ENCODE results near the gene F12.
"Not testable (repeated sequence)": the region's sequence is repeated elsewhere in the genome, so short reads cannot be mapped to it uniquely, and the experiment has no call there.

F12 gene

GRCh38 chr5:177425801-177426565, 16.6 kb upstream of the F12 start:
- Histone ChIP-seq H3K36me3 (ENCODE audit: control insufficient read depth, insufficient read depth, low read length) (no peaks in the 10 kb centered on the region), H3K27me3 (ENCODE audit: control insufficient read depth, insufficient read depth, low read length) (no peaks in the 10 kb centered on the region), H3K9me3 (ENCODE audit: control insufficient read depth, low read length) (no peaks in the 10 kb centered on the region), H3K9ac (no peak overlapping the region), H3K79me2 (no peaks in the 10 kb centered on the region), H3K4me2 (ENCODE audit: low read length) (peak overlapping the region; percentile 48), H3K4me1 (peaks cover 17% of the 10 kb centered on the region), H3K4me3 (ENCODE audit: low read depth, low read length) (peak overlapping the region; percentile 62), H2AFZ (peak overlapping the region; percentile 89), H3K27ac (peak overlapping the region; percentile 95)
- peak; percentile 8 for TF ChIP-seq CTCF (IDR thresholded peaks at IDR 0.05)

GRCh38 chr5:177425196-177425800, 15.9 kb upstream of the F12 start:
- H3K9me3 ChIP-seq (ENCODE audit: control insufficient read depth, low read length) = no peaks in the 10 kb centered on the region

GRCh38 chr5:177423671-177424070, 14.3 kb upstream of the F12 start:
- no peaks in the 10 kb centered on the region for H3K9me3 ChIP-seq (ENCODE audit: control insufficient read depth, low read length)
- H3K4me3 ChIP-seq (ENCODE audit: low read depth, low read length) = no peak overlapping the region
- TF ChIP-seq CTCF (IDR thresholded peaks at IDR 0.05) = no peak
- H3K36me3 ChIP-seq (ENCODE audit: control insufficient read depth, insufficient read depth, low read length) = no peaks in the 10 kb centered on the region
- H2AFZ ChIP-seq = no peak overlapping the region
- no peak overlapping the region for H3K4me2 ChIP-seq (ENCODE audit: low read length)
- peaks cover 17% of the 10 kb centered on the region for H3K4me1 ChIP-seq
- H3K79me2 ChIP-seq = no peaks in the 10 kb centered on the region
- no peak overlapping the region for H3K9ac ChIP-seq
- no peaks in the 10 kb centered on the region for H3K27me3 ChIP-seq (ENCODE audit: control insufficient read depth, insufficient read depth, low read length)
- H3K27ac ChIP-seq = no peak overlapping the region

More at GRCh38 chr5:177425196-177425800, 15.9 kb upstream of the F12 start:
- Histone ChIP-seq H3K27ac (peak overlapping the region; percentile 95), H3K4me2 (ENCODE audit: low read length) (peak overlapping the region; percentile 48), H2AFZ (peak overlapping the region; percentile 89), H3K27me3 (ENCODE audit: control insufficient read depth, insufficient read depth, low read length) (no peaks in the 10 kb centered on the region), H3K4me3 (ENCODE audit: low read depth, low read length) (peak overlapping the region; percentile 62), H3K9ac (no peak overlapping the region), H3K79me2 (no peaks in the 10 kb centered on the region), H3K4me1 (peaks cover 17% of the 10 kb centered on the region), H3K36me3 (ENCODE audit: control insufficient read depth, insufficient read depth, low read length) (no peaks in the 10 kb centered on the region)
- TF ChIP-seq CTCF (IDR thresholded peaks at IDR 0.05) = no peak

GRCh38 chr5:177421062-177421798, 11.9 kb upstream of the F12 start:
- Histone ChIP-seq H3K36me3 (ENCODE audit: control insufficient read depth, insufficient read depth, low read length) (no peaks in the 10 kb centered on the region), H3K27me3 (ENCODE audit: control insufficient read depth, insufficient read depth, low read length) (no peaks in the 10 kb centered on the region), H3K79me2 (no peaks in the 10 kb centered on the region)

GRCh38 chr5:177420472-177420871, 11.1 kb upstream of the F12 start:
- not testable (repeated sequence) for H3K9ac ChIP-seq; H2AFZ ChIP-seq; H3K36me3 ChIP-seq (ENCODE audit: control insufficient read depth, insufficient read depth, low read length); H3K4me1 ChIP-seq; H3K4me2 ChIP-seq (ENCODE audit: low read length); H3K4me3 ChIP-seq (ENCODE audit: low read depth, low read length); H3K79me2 ChIP-seq; H3K27ac ChIP-seq; H3K9me3 ChIP-seq (ENCODE audit: control insufficient read depth, low read length); H3K27me3 ChIP-seq (ENCODE audit: control insufficient read depth, insufficient read depth, low read length)

More at GRCh38 chr5:177421062-177421798, 11.9 kb upstream of the F12 start:
- Histone ChIP-seq H3K9ac (no peak overlapping the region), H2AFZ (no peak overlapping the region), H3K4me1 (peaks cover 7% of the 10 kb centered on the region), H3K4me2 (ENCODE audit: low read length) (no peak overlapping the region), H3K9me3 (ENCODE audit: control insufficient read depth, low read length) (no peaks in the 10 kb centered on the region), H3K4me3 (ENCODE audit: low read depth, low read length) (no peak overlapping the region), H3K27ac (no peak overlapping the region)
- no peak for TF ChIP-seq CTCF (IDR thresholded peaks at IDR 0.05)

Data from parathyroid adenoma (tissue), 2 donors.